WTC11 (cell line): Measurements from ENCODE around the gene CCM2.

Experiments
- ATF2 ChIP-seq: sonication (generic); formaldehyde crosslinking; IDR thresholded peaks from 2 replicates; pipeline ENCODE4 v1.8.1; 2022; ENCODE audit warnings: low read depth, missing genetic modification reagents, borderline replicate concordance
- CTCF ChIP-seq: fragments of 200-600 bp; IDR thresholded peaks from 2 replicates; pipeline ENCODE4 v1.8.0; 2022; ENCODE audit warnings: antibody characterized with exemption
- E2F1 ChIP-seq: sonication (generic); formaldehyde crosslinking; IDR thresholded peaks from 2 replicates; pipeline ENCODE4 v1.8.0; 2022; ENCODE audit warnings: mild to moderate bottlenecking, missing genetic modification reagents
- E2F5 ChIP-seq: sonication (generic); formaldehyde crosslinking; IDR thresholded peaks from 2 replicates; pipeline ENCODE4 v1.8.1; 2022; ENCODE audit warnings: mild to moderate bottlenecking, moderate library complexity, missing genetic modification reagents
- MAX ChIP-seq: sonication (generic); formaldehyde crosslinking; IDR thresholded peaks from 2 replicates; pipeline ENCODE4 v1.8.0; 2022; ENCODE audit warnings: mild to moderate bottlenecking, missing genetic modification reagents
- NFE2L1 ChIP-seq: sonication (generic); formaldehyde crosslinking; IDR thresholded peaks from 2 replicates; pipeline ENCODE4 v1.8.1; 2023; ENCODE audit warnings: missing genetic modification reagents

- TF ChIP-seq NFE2L1 (CRISPR knock-in tag) (peak; percentile 65; the same call in 1 of the 2 replicates), E2F1 (CRISPR knock-in tag) (no peak), E2F5 (CRISPR knock-in tag) (peak; percentile 77; the same call in 1 of the 2 replicates), CTCF (no peak), ATF2 (no peak), MAX (CRISPR knock-in tag) (peak; percentile 99)
These were observed 111.6 kb downstream of the CCM2 start, which contains the start of gene TBRG4 for GRCh38 chr7:45111298-45112223.
